Left hindlimb (tissue), 1 donor: ENCODE measurements around the gene TSPAN7.

ENCODE experiments used
- DNase-seq: peaks from one replicate; pipeline ENCODE4 v3.0.0-alpha.2; 2018

Gene TSPAN7

GRCh38 chrX:38596939-38597338 lies 35.6 kb downstream of the TSPAN7 start:
- DNase-seq, result no peak

GRCh38 chrX:38599796-38600755 lies 38.7 kb downstream of the TSPAN7 start:
- no peak for DNase-seq

- no peak for DNase-seq
Measured at GRCh38 chrX:38601866-38602265, 40.5 kb downstream of the TSPAN7 start.

GRCh38 chrX:38606821-38607220 lies 45.5 kb downstream of the TSPAN7 start:
- no peak for DNase-seq

- no peak for DNase-seq
Measured at GRCh38 chrX:38607976-38608375, 46.6 kb downstream of the TSPAN7 start.

- DNase-seq, result no peak
Measured at GRCh38 chrX:38610849-38611248, 49.5 kb downstream of the TSPAN7 start.

GRCh38 chrX:38612281-38612680 lies 50.9 kb downstream of the TSPAN7 start:
- DNase-seq, result no peak

GRCh38 chrX:38614485-38614884 lies 53.1 kb downstream of the TSPAN7 start:
- no peak for DNase-seq

GRCh38 chrX:38616904-38617303 lies 55.6 kb downstream of the TSPAN7 start:
- no peak for DNase-seq

GRCh38 chrX:38618180-38618579 lies 56.8 kb downstream of the TSPAN7 start:
- DNase-seq, result no peak

- no peak for DNase-seq
Measured at GRCh38 chrX:38620623-38621022, 59.3 kb downstream of the TSPAN7 start.

- no peak for DNase-seq
Measured at GRCh38 chrX:38626296-38626695, 65.0 kb downstream of the TSPAN7 start.

- no peak for DNase-seq
Measured at GRCh38 chrX:38627683-38628082, 66.3 kb downstream of the TSPAN7 start.

- DNase-seq, result no peak
Measured at GRCh38 chrX:38628587-38628986, 67.2 kb downstream of the TSPAN7 start.

- no peak for DNase-seq
Measured at GRCh38 chrX:38632516-38632915, 71.2 kb downstream of the TSPAN7 start.

GRCh38 chrX:38634665-38635064 lies 73.3 kb downstream of the TSPAN7 start:
- no peak for DNase-seq

- DNase-seq, result no peak
Measured at GRCh38 chrX:38636949-38637819, 75.8 kb downstream of the TSPAN7 start.

- DNase-seq, result no peak
Measured at GRCh38 chrX:38638952-38639529, 77.7 kb downstream of the TSPAN7 start.

GRCh38 chrX:38639730-38640129 lies 78.4 kb downstream of the TSPAN7 start:
- no peak for DNase-seq

GRCh38 chrX:38641197-38641596 lies 79.9 kb downstream of the TSPAN7 start:
- DNase-seq, result no peak

- DNase-seq, result no peak
Measured at GRCh38 chrX:38643903-38644302, 82.6 kb downstream of the TSPAN7 start.

GRCh38 chrX:38646129-38646528 lies 84.8 kb downstream of the TSPAN7 start:
- DNase-seq, result no peak

GRCh38 chrX:38649221-38649620 lies 87.9 kb downstream of the TSPAN7 start:
- DNase-seq, result no peak
